Fibroblast of skin of abdomen (primary cell): ENCODE results near the gene MED31.
A peak's percentile ranks its signal among the peaks of the same experiment; 100 is the strongest.
"Not testable (repeated sequence)": the region's sequence is repeated elsewhere in the genome, so short reads cannot be mapped to it uniquely, and the experiment has no call there.

Source experiments
- DNase-seq: peaks from one replicate; pipeline ENCODE4 v3.0.0-alpha.2; 2013

MED31 gene

GRCh38 chr17:6677158-6677831 is 25.9 kb upstream of the MED31 start:
- DNase-seq = peak; percentile 46

DNA sequence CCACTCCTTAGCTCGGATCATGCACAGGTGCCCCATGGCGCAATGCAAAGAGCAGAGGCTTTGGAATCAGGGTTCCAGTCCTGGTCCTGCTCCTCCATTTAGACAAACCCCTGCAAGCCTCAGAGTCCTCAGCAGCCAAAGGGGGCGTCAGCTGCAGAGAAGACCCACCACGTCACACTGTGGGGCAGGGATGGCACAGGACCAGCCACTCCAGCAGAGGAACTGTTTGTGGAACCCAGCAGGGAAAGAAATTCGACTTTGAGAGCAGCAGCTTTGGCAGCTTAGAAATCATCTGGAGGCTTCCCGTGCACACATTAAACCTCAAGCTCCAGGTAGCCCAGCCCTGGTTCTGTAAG is 25.4 kb upstream of the MED31 start:
- no peak for DNase-seq

GRCh38 chr17:6675201-6675825 is 23.9 kb upstream of the MED31 start:
- no peak for DNase-seq

DNA sequence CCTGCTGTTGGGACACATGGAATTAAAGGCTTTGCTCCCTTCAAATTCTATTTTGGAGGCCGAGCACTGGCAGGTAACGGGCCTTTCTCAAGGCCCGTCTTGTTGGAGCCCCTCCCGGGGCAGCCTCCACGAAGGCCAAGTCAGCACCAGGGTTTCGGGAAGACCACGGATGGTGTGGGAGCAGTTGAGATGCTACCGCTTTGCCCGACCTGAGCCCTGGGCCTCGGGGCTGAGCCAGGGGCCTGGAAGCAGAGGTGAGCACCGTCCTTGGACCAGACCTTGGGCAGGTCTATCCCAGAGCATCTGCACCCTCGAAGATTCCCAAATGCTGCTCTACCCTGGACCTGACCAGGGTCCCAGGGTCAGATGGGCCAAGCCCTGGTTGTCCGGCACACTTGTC is 23.2 kb upstream of the MED31 start:
- no peak for DNase-seq

GRCh38 chr17:6671431-6671830 is 20.0 kb upstream of the MED31 start:
- DNase-seq = no peak

GRCh38 chr17:6670999-6671398 is 19.6 kb upstream of the MED31 start:
- no peak for DNase-seq

DNA sequence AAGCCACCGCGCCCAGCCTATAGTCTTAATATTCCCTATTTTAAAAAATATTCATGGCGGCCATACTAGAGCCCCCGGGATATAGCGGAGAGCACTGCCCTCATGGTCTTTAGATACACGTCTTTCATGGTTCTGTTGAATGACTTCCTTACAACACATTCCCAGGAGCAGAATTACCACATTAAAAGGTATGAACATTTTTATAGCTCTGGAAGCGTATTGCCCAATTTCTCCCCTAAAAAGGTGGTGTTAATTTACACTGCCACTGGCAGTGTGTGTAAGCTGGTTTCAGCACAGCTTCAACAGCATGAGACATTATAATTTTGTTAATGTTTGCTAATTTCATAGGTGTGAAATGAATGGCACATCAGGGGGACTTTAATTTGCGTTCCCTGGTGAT is 19.2 kb upstream of the MED31 start:
- DNase-seq = no peak

DNA sequence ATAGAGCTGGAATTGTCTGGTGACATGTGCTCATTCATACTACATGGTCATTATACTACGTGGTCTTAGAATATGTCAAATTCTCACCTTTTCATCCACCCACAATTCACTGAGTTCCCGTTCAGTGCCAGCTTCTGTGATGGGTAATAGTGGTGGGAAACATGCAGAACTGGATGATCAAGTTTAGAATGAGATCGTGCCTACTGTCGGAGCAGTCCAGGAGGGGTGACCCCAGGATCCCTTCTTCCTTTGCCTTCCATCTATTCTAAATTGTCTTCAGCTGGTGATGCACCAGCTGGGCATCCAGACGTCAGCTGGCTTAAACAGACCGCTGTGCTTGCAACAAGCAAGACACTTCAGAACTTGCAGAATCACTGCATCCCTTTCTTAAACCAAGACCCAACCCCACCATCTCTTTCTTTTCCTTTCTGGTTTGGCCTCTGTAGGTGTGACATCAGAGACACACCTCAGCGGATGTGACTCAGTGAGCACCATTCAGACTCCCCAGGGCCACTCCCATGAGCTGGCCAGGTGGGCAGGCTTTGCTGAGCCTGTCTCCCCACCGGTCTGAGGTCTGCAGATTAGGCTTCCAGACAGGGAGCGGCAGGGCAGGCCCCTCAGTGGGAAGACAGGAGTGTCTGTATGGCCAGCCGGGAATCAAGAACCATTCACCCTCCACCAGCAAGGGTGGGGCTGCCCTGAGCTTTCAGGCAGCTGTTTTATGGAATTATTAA is 18.2 kb upstream of the MED31 start:
- DNase-seq = no peak

- no peak for DNase-seq
Measured at GRCh38 chr17:6668727-6669425, 17.5 kb upstream of the MED31 start.

- DNase-seq = no peak
Measured at GRCh38 chr17:6668219-6668618, 16.8 kb upstream of the MED31 start.

DNA sequence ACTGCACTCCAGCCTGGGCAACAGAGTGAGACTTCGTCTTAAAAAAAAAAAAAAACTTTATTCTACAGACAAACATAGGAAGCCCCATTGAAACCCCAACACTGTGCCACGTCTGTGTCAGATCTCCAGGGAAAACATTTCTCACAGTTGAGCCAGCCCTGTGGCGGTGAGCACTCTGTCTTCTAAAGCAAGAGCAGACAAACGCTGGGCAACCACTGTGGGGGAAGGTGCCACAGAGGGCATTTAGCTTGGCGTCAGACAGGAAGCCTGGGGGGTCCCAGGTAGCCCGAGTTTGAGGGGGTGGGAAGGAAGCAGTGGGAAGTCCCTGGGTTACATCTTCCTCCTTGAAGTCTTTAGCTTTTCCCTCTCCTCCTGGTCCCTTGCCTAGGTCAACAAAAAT is 16.1 kb upstream of the MED31 start:
- DNase-seq = no peak

GRCh38 chr17:6666557-6666956 is 15.2 kb upstream of the MED31 start:
- no peak for DNase-seq

- peak; percentile 76 for DNase-seq
Measured at GRCh38 chr17:6666077-6666521, 14.7 kb upstream of the MED31 start.

- not testable (repeated sequence) for DNase-seq
Measured at GRCh38 chr17:6663200-6663599, 11.8 kb upstream of the MED31 start.

DNA sequence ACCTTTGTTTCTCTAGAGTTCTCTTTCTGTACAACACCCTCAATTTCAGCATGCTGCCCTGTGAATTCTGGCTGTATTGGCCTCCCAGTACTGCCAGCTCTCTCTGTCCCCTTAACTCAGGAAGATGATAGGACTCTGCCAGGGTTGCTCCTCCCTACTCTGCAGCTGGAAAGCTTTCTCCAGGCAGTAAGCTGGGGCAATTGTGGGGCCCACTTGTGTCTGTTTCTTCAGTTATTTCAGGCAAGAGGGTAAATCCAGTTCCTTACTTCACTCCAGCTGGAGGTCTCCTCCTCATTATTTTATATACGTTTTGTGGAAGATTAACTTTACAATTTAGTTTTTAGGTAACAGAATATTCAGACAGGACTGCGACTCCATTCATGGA is 10.1 kb upstream of the MED31 start:
- no peak for DNase-seq

GRCh38 chr17:6660805-6661463 is 9.5 kb upstream of the MED31 start:
- DNase-seq = no peak

GRCh38 chr17:6660101-6660500 is 8.7 kb upstream of the MED31 start:
- DNase-seq = no peak

DNA sequence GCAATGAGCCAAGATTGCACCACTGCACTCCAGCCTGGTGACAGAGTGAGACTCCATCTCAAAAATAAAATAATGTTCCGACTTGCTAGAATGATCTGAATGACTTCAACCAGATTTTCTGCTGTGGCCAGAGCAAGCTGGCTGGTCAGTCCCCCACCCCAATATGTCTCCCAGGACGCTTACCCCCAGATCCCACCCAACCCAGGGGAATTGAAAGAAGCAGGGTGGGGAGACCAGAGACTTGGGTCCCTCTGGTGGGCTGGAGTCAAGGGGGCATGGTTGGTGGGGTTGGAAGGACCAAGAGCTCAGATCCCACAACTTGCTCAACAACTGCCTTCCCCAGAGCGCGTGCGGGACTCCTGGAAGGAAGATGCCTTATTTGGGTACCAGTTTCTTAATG is 7.0 kb upstream of the MED31 start:
- not testable (repeated sequence) for DNase-seq

DNA sequence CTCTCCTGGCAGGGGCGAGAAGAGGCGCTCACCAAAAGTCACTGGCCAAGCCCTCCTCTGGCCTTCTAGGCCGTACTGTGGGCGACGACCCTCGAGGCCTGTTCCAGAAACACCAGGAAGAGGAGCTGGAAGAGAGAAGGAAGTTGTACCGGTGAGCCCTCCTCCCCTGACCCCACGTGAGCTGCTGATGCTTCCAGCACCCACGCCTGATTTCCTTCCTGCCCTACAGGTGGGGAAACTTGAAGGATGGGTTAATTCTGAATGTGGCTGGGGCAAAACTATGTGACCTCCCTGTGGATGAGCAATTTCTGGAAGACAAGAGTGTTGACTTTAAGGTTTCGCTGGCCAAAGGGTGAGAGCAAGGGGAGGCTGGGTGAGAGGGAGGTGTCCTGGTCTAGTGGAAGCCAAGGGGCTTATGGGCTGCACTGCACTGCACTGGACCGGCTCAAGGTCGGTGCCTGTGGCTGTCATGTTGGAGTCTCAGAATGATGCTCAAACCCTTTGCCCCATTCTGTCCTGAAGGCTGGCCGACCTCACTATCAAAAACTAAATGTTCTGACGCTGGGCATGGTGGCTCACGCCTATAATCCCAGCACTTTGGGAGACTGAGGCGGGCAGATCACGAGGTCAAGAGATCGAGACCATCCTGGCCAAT is 6.4 kb upstream of the MED31 start:
- no peak for DNase-seq

DNA sequence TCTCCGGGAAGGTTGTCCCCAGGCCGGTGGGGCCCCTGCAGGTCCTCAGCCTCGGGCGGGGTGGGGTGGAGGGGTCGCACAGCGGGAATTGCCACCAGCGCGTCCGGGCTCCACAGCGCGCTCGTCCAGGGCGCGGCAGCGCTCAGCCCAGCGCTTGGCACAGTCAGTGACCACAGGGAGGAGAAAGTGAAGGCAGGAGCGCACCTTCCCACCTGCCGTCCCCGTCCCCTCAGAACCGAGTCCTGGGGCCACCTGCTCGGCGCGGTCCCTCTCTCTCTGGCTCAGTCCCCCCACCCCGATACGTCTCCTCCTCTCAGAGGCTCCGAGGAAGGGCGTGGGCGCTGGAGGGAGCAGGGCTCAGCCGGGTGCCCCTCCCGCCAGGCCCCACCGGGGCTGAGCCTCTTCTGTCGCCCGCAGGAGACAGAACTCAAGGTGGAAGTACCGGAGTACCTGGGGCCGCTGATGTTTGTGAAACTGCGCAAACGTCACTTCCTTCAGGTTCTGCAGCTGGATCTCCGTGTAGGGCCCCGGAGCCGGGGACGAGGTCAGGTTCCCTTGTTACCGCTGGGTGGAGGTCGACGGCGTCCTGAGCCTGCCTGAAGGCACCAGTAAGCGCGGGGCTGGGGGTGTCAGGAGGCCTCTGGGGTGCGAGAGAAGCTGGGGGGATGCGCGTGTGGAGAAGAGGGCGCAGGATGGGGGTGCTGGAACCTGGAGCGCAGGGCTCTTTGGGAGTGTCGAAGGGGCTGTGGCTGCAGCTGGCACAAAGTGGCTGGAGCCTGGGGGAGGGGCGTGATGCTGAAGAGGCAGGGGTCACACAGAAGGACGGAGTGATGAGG is 5.6 kb upstream of the MED31 start:
- DNase-seq = not testable (repeated sequence)

DNA sequence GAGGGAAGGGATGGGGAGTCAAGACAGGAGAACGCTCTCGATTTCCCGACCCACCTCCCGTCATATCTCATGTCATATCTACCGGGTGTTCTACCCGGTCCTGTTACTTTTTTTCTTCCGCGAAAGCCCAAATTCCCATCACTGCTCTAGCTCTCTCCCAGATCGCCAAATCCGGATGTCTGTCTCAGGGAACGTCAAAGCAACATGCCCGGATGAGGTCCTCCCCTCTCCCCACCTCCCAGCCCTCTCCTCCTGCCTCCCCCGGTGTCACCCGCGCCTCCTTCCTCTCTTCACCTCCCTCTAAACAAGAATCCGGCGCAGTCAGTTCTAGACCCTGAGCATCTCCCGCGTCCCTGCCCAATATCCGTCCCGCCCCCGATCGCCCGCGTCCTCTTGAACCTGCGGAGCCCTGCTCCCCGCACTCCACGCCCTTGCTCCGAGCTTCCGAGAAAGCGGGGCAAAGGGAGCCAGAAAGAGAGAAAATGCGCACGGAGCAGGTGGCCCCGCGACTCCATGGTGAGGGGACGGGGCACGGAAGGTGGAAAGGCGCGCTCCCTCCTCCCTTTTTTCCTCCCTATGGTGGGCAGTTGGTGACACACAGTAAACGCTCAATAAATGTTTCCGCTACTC is 4.4 kb upstream of the MED31 start:
- not testable (repeated sequence) for DNase-seq
